T follicular helper cell (primary cell): ENCODE results near the gene MEGF6.

Source experiments
- DNase-seq: peaks from one replicate; pipeline ENCODE4 v3.0.0-alpha.2; 2020; ENCODE audit warnings: low read depth

Gene MEGF6

DNA sequence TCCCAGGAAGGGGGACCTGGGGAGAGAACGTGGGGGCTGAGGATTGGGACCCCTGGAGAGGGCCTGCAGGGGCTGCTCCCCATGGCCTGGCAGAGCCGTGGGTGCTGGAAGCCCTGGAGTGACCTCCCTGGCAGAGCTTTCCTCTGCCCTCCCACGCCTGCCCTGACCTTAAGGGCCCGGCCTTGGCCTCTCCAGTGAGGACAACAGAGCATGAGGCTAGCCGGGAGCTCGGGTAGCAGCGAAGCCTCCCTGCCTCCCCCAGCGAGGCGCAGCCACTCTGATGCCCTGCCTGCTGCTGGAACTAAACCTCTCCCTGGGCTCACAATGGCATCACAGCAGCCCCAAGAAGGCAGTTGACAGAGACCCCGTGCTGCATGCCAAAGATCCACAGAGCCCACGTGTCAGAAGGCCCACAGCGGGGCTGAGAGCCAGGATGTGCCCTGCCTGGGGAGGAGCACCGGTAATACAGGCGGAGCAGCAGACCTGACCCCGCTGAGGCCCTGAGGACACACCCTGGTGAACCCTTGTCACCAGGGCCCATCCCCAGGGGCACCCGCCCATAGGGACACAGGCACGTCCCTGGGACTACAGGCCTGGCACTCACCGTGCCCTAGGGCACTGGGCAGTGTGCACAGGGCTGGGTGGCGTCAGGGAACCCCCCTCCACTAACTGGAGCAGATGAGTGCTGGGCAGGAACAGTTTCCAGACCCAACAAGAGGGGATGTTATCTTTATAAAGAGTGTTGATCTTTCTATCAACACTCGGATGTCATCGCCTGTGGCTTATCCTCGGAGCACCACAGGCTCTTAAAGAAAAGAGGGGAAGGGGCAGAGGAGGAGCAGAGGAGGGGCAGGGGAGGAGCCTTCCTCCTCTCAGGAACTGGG lies 108.4 kb downstream of the MEGF6 start:
- DNase-seq: no peak

DNA sequence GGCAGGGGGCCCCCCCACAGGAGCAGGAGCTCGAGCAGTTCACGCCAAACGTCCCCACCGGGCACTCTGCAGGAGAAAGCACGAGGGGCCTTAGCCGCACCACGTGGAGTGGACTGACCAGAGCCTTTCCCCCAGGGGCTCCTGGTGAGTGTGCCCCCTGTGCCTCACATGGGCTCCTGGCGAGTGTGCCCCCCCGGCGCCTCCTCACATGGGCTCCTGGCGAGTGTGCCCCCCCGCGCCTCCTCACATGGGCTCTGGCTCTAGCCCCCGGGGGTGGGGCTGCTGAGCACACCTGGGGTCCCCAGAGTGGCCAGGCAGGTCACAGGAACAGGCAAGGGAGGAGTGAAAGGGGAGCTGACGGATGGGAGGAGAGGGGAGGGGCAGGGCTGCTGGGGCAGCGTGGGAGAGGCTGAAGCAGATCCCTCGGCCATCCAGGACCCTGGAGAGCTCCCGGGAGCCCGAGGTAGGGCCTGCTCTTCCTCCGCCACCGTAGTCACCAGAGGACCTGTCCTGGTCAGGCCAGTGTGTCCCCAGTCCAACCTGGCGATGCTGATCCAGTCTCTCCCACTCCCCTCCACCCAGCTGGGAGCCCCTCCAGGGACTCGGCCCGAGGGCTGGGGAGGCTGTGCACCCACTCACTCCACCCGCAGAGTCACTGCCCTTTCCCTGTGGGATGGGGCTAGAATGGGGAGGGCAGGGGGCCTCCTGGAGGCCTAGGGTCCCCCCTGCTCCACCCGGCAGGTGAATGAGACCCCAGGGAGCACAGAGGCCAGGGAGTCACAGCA lies 109.3 kb downstream of the MEGF6 start:
- DNase-seq: no peak

DNA sequence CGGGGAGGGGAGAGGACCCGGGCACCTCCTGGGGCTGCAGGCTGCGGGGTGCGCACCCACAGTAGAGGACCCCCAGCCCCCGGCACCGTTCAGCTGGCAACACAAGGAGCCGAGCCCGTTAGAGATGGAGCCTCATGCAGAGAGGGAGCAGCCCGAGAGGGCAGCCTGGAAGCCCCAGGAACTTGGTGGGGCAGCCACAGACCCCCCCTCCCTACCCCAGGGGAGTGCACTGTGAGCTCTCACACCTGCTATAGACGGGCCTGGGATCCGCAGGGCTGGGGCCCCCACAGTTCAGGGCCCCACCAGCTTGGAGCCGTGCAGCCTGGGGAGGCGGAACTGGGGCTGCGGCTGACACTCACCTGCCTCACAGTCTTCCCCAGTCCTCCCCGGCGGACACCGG lies 109.9 kb downstream of the MEGF6 start:
- DNase-seq: no peak

DNA sequence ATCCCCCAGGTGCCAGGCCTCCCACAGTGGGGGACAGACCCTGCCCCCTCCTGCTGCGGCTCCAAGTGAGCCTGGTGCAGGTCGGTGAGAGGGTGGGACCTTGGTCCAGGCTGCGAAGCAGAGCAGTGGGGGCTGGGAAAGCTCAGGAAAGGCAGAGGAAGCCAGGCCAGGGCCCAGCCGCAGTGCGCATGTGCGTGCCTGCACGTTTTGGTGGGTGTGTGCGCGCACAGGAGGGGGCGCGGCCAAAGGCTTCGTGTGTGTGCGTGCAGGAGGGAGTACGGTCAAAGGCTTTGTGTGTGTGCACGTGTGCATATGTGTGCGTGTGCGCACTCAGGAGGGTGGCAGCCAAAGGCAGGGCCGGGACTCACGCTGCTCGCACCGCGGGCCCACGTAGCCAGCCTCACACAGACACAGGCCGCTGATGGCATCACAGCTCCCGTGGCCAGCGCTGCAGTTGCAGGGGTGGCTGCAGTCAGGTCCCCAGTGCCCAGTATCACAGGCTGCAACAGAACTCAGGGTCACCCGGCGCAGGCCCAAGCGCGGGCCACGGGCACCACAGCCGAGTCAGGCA lies 111.0 kb downstream of the MEGF6 start:
- no peak for DNase-seq

DNA sequence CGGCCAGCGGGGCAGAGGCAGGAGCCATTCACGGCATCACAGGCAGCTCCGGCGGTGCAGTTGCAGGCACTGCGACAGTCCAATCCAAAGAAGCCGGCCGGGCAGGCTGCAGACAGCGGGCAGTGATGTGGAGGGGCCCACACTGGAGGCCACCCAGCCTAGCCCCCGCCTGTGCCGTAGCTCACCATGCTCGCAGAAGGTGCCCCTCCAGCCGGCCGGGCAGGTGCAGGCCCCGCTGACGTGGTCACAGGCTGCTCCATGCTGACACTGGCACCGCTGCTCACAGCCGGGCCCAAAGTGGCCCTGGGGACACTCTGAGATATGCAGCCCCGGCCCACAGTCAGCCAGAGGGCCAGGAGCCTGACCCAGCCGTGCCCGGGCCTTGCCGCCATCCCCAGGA lies 111.7 kb downstream of the MEGF6 start:
- DNase-seq: no peak

DNA sequence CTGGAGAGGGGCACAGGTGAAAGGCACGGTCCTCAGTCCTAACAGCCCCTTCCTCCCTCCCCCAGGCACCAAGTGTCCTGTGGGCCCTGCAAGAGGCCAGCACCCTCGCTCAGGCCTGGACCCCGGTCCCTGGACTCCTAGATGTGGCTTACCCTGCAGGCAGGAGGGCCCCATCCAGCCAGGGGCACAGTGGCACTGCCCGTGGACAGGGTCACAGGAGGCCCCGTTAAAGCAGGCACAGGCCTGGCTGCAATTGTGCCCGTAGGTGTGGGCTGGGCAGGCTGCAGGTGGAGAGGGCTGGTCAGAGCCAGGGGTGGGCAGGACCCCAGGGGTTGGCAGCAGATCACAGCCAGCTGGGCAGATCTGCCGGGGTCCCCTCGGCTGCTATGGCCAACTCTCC lies 112.3 kb downstream of the MEGF6 start:
- no peak for DNase-seq

DNA sequence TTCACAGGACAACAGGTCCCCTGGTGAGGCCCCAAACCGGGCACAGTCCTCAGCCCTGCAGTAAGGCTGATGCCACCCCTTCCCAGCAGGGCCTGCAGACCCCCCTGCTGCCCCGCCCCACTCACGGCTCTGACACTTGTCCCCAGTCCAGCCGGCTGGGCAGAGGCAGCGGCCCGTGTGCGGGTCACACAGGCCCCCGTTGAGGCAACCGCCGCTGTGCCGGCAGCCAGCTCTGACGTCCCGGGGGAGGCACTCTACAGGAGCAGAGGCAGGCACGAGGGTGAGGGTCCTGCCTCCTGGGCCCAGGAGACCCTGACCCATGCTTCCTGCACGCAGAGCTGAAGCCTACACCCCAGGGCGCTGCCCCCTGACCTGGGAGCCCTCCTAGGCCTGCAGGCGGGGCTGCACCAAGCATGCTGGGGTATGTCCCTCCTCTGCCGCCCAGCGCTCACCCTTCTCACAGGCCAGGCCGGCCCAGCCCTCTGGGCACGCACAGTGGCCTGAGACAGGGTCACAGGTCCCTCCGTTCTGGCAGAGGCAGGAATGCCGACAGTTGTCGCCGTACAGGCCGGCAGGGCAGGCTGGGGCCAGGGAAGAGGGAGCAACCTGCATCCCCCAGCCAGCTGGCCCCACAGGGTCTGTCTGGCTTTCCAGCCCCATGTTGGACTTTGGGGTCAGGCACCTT lies 112.9 kb downstream of the MEGF6 start:
- DNase-seq: no peak

DNA sequence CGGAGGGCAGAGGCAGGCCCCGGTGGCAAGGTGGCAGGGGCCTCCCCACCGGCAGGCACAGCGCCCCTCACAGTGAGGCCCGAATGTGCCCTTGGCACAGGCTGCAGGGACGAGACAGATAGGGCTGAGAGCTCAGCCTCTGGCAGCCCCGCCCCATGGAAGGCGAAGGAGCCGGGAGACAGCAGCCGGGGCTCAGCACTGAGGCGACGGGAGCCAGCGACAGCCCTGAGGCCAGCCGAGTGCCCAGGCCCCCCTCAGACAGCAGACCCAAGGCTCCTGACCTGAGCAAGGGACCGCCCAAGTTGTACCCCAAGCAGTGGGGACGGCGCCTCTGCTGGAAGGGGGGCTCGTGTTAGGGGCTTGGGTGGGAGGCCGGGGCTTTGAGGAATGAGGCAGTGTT lies 113.8 kb downstream of the MEGF6 start:
- no peak for DNase-seq

DNA sequence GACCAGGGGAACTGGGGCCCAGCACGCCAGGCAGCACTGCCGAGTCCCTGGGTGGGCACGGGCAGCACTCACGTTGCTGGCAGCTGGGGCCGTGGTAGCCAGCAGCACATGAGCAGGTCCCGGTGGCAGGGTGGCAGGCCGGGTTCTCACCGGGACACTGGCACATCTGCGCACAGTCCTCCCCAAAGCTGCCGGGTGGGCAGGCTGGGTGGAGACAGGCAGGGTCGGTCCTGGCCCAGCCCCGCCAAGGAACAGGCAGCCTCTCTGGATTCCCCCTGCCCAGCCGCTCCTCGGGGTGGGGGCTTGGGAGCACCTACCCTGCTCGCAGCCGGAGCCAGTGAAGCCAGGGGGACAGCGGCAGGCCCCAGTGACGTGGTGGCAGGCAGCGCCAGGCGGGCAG lies 114.4 kb downstream of the MEGF6 start:
- DNase-seq: no peak

DNA sequence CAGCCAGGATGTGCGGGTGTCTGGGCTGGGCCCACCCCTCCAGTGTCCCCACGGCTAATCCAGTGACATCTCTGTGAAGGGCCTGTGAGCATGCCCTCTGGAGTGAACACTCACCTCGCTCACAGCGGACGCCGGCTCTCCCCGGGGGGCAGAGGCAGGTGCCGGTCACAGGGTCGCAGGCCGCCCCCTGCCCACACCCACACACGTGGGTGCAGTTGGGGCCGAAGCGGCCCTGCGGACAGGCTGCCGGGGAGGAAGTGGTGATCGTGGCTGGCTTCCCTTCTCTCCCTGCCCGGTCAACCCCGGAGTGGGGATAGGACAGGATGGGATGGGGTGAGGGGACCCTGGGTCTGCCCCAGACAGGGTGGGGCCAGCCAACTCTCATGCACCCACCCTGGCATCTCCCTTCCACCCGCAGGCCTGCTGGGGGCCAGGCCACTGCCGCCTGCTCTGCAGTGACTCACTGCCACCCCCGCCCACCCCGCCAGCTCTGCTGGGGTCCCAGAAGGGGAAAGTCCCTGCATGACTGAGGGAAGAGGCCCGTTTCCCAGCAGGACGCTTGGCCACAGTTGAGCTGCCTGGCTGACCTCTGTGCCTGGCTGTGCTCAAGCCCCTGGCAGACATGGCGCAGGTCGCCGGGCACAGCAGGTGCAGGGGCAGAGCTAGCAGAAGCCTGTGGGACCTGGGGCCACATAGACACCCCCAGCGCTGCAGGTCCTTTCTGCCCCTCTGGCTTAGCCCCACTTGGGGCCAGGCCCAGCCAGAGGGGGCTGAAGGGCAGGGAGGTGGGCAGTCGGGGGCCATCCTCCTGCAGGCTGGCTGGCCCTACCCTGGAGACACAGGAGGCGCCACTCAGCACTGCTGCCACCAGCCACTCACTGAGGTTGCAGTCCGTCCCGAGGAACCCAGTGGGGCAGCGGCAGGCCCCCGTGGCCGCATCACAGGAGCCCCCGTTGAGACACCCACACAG lies 115.2 kb downstream of the MEGF6 start:
- no peak for DNase-seq

DNA sequence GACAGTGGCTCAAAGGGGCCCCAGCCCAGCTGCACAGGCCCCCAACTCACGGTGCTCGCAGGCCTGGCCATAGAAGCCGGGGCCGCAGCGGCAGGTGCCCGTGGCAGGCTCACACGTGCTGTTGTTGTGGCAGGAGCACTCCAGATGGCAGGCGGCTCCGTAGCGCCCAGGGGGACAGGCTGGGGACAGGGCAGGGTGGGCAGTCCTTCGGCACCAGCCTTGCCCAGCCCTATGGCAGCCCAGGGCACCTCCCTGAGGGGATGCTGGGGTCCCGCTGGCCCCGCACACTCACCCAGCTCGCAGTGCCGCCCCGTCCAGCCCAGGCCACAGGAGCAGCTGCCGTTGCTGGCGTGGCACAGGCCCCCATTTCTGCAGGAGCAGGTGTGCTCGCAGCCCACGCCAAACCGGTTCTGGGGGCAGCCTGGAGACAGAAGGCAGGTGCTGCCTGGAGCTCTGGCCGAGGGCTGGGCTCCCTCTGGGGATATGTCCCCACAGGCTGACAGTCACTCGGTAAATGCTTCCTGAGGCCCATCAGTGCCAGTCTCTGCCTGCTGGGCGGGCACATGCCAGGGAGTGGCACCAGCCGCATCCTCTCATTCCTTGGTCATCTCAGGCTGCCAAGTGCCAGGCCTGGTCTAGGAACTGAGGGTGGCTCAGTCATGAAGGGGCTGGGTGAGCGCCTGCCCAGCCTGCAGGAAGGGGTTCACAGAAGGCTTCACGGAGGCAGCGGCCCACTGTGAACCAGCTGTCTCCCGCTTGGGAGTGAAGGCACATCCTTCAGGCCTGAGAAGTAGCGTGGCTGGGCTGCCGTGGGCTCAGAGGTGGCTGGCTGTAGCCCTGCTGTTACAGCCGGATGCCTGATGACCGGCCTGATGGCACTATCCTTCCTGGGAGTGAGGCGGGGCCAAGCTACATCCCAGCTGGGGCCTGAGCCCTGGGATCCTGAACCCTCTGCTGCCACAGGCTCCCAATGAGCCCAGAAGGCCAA lies 116.7 kb downstream of the MEGF6 start:
- no peak for DNase-seq

DNA sequence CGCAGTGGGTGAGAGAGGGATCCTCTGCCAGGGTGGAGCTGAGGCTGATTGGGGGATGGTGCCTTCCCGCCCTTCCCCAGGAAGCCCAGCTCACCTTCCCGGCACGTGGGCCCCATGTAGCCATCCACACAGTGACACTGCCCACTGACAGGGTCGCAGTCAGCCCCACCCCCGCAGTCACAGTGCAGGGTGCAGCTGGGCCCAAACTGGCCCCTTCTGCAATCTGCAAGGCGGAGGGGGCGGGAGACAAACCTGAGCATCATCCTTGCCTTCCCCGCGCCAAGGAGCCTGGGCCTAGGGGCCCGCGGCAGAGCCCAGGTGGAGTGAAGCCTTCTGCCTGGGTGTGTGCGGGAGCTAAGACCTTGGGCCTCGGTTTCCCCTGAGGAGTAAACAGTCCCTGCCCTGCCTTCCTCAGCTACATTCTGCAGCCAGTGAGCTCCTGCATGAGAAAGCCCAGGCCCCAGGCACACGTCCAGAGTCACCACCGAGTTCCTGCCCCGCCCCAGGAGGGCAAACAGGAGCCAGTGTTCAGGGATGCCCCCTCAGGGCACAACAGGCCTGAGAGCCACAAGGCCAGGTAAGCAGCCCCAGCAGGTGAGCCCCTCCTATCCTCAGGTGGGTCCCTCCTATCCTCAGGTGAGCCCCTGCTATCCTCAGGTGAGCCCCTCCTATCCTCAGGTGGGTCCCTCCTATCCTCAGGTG lies 118.6 kb downstream of the MEGF6 start:
- no peak for DNase-seq

DNA sequence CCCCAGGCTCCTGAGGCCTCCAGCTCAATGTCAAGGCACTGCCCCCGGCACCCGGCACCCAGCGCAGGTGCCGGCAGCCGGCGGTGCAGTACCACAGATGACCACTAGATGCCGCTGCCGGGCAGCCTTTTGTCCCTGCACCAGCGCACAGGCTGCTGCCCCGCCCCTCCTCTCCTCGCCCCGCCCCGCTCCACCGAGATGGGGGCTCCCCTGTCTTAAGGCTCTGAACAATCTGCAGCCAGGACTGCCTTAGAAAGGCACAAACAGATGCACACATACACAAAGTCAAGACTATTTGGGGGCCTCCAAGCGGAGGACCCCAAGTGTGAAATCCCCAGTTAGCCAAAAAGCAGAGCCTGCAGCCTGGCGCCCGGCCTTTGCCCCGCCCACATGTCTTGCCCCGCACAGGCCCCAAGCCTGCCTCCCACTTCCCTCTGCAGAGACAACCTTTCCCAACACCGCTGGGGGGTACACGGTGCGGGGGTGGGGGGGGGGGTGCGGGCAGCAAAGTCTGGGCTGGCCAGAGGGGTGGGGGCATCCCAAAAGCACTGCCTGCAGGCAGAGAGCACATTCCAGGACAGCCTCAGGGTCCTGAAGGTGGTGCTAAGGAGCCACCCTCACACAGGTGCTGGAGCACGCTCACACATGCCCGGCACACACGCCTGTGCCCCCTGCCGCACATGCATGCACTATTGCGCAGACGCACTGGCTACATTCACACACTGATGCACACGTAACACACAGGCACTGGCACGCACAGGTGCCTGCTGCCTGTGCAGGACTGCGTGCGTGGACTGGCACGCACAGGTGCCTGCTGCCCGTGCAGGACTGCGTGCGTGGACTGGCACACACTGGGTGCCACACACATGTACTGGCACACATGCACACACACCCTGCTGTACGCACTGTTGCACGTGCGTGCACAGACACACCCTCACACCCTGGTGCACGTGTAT lies 119.7 kb downstream of the MEGF6 start:
- peak; percentile 79 for DNase-seq

DNA sequence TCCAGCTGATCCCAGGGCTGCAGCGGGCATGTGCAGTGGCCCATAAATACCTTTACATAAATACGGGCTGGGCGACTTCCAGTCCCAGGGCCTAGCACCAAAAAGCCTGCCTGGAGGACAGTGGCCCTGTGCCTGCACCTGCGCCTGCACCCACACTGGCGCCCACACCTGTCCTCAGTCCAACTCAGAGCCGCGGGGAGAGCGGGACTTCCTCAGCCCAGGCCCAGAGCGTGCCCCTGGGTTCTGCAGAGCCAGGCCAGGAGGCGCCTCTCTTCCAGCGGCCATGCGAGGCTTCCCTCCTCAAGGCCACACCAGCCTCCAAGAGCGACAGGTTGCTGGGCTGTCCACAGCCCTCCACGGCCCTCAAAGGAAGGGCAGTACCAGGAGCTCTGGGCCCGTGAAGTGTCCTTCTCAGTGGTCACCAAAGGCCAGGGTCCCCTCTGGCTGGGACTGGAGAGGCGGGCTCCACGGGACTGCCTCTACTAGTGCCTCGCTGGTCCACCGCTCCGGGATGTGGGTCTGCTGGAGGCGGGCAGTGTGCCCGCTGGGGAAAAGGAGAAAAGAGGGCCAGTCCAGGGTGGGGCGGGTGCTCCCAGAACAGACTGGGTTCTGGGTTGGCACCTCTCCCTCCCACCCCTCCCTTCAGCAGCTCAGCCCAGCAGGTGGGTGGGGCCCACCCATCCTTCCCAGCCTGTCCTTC lies 121.1 kb downstream of the MEGF6 start:
- no peak for DNase-seq

DNA sequence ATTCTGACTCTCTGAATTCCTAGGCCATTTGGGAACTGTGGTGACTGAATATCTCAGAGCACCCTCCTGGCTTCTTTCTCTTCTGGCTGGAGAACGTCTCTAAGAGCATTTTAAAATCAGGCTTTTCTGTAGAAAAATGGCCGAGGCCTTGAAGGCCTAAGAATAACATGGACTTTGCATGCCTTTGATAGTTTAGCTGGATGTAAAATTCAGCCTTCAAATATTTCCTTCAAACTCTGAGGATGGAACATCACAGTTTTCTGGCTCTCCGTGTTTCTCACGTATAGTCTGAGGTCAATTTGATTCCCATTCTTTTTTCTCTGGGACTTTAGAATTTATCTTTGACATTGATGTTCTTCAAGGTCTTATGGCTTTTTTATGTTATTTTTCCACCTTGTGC lies 122.9 kb downstream of the MEGF6 start:
- no peak for DNase-seq

DNA sequence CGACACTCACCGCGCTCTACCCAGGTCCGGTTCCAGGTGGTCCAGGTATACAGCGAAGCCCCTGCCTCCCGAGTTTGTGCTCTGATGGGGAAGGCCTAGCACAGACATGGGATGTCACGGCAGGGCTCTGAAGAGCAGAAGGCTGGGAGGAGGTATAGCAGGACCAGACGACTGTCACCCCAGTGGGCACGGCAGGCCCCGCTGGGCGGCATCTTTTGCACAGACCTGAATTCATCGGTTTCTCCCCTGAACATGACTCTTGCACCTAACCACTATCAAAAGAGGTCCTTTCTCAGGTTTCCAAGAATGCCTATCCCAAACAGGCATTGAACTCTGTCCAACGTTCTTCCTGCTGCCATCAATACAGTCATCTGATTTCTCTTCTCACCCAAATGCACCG lies 126.3 kb downstream of the MEGF6 start:
- DNase-seq: no peak

DNA sequence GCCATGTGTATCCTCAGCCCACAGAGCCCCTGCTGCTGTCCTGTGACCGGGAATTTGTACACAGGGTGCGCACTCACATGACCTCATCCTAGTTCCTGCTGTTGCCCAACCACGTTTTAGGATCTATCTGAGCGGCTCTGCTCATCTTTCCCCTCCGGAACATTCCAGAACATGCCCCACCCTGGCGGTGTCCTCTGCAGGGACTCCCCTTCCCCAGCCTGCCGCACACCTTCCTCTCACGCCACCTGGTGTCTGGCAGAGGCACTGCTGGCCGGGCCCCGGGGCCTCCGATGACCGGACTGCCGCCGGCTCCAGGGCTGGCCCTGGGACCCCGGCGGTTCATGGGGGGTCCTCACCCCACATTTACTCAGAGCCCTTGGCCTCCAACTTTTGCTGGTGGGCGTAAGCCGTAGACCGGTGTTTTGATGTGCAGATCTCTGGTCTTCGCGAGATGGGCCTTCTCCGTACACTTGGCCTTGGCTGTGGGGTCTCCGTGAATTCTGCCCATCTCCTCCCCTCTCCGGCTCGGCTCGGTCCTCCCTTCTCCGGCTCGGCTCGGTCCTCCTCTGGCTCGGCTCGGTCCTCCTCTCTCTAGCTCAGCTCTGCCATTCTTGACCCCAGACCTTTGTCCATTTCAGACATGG lies 127.4 kb downstream of the MEGF6 start:
- DNase-seq: no peak
